NCI-H1092 treated with DMSO at 0.1 percent for 48 hours (cell line): ENCODE results near the gene NCOA6.
A peak's percentile ranks its signal among the peaks of the same experiment; 100 is the strongest.
"Not testable (repeated sequence)": the region's sequence is repeated elsewhere in the genome, so short reads cannot be mapped to it uniquely, and the experiment has no call there.

Experiments
- DNase-seq: peaks from one replicate; lab custom pipeline; 2025; lab: John Stamatoyannopoulos, UW

NCOA6 gene

DNA sequence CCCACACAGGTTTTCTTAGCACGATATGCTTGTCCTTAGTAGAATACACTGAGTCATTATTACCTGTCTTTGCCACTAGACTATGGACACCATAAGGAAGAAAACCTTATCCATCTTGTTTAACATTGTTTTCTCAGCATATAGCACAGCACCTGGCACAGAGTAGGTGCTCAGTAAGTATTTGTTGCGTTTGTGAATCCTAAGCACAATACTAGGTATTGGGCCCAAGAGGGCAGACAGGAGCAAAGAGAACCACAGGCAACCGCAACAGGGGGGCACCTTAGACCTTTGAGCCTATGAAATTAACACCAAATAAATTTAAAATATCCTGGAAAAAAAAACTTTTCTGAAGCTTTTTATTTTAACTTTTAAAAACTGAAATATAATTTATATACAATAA, 3.7 kb upstream of the NCOA6 start:
- DNase-seq, result no peak

DNA sequence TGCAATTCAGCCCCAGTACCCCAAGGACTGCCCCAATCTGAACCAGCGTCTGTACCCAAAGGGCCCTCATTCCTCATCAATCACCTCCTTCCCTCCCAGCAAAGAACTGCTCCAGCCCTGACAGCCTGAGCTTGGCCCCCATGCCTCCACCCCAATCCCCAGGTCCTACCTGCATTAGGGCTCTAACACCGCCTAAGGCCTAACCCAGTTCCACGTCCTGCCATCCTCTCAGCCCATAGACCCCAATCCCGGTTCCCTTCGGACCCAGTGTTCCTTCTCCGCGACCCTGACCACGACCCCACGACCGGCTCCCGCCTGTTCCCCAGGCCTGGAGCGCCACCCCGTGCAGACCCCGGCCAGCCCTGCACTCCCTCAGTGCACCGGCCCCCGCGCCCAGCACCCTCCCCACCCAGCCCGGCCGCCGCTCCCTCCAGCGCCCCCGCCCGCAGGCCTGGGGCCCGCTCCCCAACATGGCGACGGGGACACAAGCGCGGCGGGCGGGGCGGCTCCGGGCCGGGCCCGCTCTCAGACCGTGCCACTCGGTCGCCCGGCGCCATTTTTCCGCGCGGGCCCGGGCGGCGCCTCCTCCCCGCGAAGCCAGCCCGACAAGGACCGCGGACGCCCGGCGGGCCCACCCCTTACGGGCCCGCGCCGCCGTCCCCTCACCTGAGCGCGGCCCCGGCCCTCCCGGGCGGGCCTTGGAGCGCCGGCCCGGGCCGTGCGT, 483 bp downstream of the NCOA6 start:
- peak; percentile 77 for DNase-seq

DNA sequence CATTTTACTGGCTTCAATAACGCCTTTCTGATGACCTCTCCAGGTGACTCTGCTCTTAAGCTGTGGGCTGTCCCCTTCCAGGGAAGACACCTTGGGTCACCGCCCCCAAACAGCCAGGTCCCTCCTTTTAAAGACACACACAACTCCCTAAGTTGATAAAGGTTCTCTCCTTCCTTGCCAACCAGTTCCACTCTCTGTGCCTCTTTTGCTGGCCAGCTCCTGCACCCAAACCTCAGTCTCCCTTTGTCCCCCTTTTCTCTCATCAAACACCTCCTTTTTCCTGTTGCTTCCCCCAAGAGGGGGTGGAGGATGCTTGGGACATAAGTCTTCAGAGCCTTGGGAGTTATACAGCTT, 1.0 kb downstream of the NCOA6 start:
- peak; percentile 46 for DNase-seq

DNA sequence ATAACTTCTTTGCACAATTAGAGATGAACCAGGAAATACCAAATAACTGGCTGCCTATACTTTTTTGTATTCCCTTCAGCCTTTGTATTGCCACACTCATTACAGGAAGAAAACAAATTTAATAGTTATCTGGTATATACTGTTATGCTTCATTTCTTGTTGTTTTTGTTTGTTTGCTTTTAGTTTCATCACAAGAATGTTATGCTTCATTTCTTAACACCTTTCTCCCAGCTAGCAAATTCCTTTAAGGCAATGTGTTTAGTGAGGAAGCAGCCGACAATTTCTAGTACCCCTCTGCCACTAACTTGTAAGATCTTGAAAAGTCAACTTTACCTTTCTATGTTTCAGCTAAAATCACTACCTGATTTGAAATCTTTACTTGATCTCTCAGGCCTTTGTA, 1.4 kb downstream of the NCOA6 start:
- DNase-seq, result no peak

DNA sequence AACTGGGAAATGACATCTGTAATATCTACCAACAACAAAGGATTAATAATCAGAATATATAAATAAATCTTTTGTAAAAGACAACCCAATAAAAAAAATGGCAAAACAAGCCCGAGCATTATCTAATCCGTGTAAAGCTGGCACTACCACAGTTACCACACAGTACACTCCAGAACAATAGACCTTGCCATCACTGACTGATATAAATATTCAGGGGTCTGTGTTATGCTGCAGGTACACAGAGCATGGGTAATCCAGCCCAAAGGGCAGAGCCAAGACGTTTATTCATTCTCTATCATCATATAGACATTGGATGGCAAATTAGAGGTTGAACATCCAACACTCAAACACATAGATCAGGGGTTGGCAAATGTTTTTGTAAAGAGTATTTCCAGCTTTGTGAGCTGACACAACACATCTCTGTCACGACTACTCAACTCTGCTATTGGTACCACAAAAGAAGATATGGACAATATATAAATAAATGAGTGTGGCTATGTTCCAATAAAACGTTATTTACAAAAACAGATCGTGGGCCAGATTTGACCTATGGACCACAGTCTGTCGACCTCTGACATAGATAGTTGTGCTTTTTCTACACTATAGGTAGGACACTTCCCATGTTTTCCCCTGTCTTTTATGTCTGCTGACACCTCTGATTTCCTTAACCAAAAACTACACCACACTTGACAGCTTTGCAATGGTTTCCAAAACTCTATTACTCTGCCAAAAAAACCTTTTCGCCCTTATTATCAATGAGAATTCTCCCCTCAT, 4.5 kb downstream of the NCOA6 start:
- DNase-seq, result no peak

DNA sequence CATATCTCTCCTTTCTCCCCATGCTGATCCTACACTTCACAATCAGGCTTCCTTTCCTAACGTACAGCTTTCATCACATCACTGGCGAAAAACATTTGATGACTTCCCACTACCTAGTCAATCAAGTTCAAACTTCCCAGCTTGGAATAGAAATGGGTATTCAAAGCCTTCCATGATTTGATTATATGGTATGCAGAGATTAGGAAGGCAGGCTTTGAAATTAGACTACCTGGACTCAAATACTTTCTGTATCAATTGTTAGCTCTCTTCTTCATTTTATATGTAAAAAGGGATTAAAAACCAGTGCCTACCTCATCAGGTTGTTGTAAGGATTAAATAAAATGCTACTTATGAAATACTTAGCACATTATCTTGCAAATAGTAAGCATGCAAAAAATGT, 7.7 kb downstream of the NCOA6 start:
- DNase-seq, result no peak

DNA sequence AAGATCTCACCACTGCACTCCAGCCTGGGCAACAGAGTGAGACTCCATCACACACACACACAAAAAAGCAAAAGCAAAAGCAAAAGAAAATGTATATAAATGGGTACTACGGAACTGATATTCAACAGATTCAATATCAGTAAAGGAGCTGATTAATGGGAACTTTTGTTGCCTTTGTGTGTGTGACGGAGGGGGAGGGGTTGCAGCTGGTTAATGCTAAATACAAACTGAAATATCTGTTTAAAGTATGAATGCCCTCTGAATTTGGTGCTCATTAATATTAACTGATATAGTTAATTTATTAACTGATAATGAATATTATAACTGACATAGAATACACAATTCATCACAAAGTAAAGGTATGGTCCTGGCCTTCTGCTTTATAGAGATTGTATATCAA, 8.4 kb downstream of the NCOA6 start:
- no peak for DNase-seq

DNA sequence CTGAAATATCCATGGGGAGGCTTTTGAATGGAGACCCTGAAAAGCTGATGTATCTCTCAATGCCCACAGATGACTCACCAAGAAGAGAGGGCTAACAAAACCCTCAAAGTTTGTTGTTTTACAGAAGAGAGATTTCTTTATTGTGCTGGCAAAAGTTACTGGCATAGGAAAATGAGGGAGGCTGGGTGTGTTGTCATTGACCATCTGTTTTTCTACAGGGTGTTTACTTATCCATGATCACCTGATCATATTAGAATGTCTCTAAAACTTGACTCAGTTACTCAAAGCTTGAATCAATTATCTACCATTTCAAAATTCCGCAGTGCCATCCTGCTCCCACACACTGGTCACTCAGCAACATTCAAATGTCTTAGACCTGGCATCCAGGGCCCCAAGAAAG, 9.8 kb downstream of the NCOA6 start:
- DNase-seq, result no peak

DNA sequence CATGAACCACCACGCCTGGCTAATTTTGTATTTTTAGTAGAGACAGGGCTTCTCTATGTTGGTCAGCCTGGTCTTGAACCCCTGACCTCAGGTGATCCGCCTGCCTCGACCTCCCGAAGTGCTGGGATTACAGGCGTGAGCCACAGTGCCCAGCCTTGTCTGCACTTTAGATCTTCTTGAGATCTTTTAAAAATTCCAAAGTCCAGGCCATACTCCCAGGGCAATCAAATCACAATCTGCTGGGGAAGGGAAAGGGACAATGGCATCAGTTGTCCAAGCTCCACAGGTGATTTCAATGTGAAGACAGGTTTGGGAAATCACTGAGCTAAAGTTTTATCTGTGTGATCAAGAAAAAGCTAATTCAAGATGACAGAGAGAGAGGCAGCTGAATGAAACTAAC, 16.9 kb downstream of the NCOA6 start:
- no peak for DNase-seq

DNA sequence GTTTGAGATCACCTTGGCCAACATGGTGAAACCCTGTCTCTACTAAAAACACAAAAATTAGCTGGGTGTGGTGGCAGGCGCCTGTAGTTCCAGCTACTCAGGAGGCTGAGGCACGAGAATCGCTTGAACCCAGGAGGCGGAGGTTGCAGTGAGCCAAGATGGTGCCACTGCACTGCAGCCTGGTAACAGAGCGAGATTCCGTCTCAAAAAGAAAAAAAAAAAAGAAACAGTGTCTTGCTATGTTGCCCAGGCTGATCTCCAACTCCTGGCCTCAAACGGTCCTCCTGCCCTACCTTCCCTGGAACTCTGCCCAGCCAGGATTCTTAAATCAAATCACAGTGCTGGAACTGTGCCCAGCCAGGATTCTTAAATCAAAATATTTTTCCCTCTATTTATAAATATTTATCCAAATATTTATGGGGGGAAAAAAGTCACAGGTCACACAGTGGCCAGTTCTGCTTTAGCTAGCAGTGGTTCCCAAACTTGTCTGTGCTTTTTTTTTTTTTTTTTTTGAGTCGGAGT, 17.4 kb downstream of the NCOA6 start:
- not testable (repeated sequence) for DNase-seq

DNA sequence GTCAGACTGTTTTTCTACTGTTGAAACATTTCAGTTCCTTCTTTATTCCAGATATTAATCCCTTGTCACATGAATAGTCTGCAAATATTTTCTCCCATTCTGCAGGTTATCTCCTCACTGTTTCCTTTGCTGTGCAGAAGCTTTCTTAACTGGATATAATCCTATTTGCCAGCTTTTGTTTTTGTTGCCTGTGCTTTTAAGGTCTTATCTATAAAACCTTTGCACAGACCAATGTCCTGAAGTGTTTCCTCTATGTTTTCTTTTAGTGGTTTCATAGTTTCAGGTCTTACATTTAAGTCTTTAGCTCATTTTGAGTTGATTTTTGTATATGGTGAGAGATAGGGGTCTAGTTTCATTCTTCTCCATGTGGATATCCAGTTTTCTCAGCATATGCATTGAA, 19.2 kb downstream of the NCOA6 start:
- DNase-seq, result no peak

DNA sequence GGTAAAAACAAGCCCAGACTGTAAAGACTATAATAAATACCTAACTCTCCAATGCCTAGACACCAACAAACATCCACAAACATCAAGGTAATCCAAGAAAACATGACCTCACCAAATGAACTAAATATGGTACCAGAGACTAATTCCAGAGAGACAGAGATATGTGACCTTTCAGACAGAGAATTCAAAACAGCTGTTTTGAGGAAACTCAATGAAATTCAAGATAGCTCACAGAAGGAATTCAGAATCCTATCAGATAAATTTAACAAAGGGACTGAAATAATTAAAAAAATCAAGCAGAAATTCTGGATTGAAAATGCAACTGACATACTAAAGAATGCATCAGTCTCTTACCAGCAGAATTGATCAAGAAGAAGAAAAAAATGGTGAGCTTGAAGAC, 26.6 kb downstream of the NCOA6 start:
- no peak for DNase-seq

DNA sequence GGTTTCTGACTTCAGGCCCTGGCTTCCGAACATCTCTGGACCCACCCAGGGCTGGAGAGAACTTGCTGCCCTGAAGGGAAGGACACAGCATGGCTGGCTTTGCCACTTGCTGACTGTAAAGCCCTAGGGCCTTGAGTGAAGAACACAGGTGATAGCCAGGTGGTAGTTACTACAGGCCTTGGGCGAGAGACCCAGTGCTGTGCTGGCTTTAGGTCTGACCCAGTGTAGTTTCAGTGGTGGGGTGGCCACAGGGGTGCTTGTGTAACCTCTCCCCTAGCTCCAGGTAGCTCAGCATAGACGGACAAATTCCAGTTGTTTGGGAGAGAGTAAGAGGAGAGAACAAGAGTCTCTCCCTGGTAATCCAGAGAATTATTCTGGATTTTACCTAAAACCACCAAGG, 27.1 kb downstream of the NCOA6 start:
- DNase-seq, result no peak

DNA sequence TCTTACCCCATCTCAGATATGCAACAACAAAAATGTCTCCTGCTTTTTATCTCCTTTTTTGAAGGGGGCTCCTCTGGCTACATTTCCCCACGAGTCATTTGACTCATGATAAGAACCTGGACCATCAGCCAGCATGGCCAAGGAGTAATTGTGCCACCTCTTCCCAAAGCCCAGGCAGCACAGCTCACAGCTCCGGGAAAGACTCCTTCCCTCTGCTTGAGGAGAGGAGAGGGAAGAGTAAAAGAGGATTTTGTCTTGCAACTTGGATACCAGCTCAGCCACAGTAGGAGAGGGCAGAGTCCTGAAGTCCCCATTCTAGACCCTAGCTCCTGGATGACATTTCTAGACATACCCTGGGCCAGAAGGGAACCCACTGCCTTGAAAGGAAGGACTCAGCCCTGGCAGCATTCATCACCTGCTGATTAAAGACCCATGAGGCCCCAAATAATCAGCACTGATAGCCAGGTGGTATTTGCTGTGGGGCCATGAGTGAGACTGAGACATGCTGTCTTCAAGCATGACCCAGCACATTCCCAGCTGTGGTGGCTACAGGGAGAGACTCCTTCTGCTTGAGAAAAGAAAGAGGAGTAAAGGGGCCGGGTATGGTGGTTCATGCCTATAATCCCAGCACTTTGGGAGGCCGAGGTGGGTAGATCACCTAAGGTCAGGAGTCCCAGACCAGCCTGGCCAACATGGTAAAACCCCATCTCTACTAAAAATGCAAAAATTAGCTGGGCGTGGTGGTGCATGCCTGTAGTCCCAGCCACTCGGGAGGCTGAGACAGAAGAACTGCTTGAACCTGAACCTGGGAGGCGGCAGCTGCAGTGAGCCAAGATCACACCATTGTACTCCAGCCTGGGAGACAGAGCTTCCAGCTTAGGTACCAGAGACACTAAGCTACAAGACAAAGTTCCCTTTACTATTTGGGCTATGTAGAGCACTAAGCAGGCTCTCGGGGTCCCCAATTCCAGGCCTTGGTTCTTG, 28.1 kb downstream of the NCOA6 start:
- no peak for DNase-seq

DNA sequence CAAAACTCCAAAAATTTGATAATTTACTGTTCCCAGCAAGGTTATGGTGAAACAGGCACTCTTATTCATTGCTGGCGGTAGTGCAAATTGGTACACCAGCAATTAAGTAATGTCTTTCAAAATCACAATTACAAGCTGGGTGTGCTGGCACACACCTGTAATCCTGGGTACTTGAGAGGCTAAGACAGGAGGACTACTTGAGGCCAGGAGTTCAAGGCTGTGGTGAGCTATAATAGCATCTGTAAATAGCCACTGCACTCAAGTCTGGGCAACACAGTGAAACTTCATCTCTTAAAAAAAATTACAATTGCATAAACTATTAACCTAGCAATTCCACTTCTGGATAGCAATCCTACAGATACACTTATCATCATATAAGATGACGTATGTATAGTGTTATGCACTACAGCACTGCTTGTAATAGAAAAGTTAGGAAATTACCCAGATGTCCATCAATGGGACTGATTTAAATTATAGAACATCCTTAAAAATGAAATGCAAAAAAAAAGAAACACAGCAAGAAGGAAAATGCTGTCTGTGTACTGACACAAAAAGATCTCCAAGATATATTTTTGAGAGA, 31.4 kb downstream of the NCOA6 start:
- no peak for DNase-seq

DNA sequence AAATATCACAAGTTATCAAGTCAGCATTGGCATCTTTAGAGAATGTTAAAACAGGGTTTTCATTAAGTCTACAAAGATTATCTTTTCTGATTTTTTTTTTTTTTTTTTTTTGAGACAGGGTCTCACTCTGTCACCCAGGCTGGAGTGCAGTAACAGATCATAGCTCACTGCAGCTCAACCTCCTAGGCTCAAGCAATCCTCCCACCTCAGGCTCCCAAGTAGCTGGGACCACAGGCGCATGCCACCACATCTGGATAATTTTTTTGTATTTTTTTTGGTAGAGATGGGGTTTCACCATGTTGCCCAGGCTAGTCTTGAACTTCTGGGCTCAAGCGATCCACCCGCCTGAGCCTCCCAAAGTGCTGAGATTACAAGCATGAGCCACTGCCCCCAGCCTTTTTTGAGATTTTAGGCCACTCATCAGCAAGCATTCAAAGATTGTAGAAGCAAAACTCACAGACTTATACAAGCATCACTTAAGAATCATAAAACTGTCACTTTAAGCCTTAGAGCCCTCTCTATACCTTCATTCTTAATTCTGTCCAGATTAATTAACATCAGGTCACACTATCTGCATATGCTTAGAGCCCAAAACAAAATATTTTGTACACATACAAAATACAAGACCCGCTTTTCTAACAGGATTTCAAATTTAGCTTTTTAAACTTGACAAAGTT, 32.6 kb downstream of the NCOA6 start:
- DNase-seq, result no peak

DNA sequence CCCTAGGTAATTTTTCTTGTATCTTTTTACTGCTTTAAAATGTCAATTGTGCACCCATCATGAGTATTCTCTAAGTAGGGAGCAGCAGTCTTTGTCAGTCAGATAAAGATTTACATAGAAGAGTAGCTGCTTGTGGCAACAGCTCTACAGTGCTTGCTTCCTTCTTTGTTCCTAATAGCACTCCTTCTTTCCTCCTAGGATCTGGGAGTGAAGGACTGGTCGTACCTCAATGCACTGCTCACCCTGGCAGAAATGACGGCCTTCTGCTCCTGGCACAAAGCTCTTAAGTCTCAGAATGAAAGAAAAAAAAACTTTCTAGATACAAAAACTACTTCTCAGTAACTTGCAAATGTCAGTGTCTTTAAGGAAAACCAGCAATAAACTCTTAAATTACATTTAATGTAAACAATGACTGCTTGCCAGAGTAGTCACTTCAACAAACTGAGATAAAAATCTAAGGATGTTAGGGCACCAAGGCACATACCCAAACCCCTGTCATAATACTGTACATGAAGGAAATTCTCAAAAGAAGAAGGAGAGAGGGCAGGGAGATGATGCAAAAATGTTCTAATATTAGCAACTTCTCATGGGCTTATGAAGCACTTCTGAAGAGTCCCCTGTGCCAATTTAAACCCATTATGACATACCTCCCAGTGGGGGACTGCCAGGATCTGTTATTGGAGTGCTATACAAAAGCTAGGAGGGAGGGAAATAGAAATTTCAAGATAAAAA, 34.0 kb downstream of the NCOA6 start:
- peak; percentile 9 for DNase-seq

DNA sequence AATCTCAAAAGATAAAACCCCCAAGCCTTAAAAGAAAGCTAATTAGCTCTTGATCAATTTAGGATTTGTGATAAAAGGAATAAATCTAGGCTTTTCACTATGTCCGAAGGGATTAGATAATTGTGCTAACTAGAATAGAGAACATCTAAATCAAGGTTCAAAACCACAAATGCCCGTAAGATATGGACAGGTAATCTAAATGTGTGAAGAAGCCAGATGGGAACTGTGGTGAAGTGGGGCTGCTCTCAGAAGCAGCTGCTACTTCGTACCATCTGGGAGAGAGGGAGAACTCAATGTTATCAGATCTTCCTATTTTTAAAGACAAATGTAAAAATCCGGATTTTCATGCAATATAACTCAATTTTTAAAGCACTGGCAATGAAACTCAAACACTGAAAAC, 44.2 kb downstream of the NCOA6 start:
- DNase-seq, result no peak

DNA sequence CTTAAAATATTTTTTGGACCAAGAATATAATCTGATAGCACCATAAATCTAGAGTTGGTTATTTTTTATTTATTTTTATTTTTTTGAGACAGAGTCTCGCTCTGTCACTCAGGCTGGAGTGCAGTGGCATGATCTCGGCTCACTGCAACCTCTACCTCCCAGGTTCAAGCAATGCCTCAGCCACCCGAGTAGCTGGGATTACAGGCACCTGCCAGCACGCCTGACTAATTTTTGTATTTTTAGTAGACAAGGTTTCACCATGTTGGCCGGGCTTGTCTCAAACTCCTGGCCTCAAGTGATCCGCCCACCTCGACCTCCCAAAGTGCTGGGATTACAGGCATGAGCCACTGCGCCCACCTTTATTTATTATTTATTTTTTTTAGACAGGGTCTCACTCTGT, 45.2 kb downstream of the NCOA6 start:
- not testable (repeated sequence) for DNase-seq

DNA sequence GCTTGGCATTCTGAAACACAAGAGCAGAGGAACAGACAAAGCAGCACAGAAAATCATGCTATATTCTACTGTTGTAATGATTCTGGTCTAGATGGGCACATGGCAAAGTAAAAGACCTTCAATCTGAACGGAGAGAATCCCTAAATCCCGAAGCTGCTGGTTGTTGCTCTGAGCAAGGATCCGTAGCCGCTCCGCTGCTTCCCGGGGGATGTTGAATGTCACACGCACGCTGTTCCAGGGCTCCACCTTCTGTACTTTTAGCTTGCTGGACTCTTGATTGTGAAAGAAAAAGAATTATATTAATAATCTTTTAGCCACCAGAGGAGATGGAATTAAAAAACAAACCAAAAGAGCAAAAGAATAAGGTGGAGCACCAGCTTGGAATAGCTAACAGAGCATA, 49.3 kb downstream of the NCOA6 start:
- DNase-seq, result no peak

DNA sequence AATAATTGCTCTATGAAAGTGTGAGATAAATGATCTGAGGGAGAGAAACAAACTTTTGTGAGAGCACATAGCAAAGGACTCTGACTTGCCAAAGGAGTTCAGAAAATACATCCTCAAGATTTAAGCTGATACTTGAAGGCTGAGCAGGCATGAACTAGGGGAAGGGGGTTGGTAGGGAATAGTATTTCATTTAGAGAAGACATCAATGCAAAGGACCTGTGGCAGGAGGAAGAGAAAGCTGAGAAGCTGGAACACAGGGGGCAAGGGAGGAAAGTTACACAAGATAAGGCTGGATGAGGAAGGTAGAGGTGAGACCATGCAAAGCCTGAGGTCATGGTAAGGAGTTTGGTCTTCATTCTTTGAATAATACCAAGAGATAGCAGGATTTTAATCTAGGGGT, 50.6 kb downstream of the NCOA6 start:
- no peak for DNase-seq
